ENCODE measurements around the gene MRPS21. TPM values are rescaled to one million over a fixed set of nuclear protein-coding genes. Genes with fewer than 3 reads are reported as not detected.

MRPS21 gene
- 42.9 and 51.6 TPM in 2 replicates for total RNA-seq

DNA sequence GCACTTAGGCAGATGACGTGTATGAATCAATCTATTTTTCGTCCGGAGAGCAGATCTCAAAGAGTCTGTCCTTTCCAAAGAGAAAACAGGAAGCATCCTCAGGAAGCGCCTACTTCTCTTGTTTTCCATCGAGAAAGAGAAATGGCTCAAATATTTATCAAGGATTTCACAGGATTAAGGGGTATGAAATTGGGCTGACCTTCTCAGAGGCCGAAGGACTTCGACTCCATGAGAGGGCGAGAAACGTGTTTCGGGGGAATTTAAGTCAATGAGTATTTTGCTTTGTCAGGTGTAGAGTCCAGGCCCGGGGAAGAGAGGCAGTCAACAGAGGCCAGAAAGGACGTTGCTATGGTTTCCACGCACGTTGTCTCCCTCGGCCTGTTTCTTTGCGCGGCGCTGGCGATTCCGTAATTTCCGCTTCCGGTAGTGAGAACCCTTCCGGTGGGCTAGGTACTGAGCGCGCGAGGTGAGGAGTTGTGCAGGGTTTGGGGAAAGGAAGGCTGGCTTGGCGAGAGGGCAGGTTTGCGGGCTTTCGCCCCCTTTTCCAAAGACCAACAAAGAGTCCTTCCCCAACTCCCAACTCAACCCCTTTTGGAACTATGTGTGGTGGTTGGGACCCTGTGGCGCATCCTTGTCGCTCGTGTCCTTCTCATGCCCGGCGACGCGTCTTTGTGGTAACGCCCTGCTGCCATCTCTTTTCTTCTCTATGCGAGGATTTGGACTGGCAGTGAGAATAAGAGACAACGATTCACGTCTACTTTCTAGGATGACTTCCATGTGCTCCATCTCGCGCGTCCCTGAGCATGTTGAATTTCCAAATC lies at the start of gene MRPS21:
TSS of gene MRPS21 (plus strand) at position 429 of the 821 bp plus-strand sequence. CDS start 506 bp downstream, outside the sequence.
- DNase-seq (ENCODE audit: low read depth in 2 of 2), result peak; percentile 96 to 98

DNA sequence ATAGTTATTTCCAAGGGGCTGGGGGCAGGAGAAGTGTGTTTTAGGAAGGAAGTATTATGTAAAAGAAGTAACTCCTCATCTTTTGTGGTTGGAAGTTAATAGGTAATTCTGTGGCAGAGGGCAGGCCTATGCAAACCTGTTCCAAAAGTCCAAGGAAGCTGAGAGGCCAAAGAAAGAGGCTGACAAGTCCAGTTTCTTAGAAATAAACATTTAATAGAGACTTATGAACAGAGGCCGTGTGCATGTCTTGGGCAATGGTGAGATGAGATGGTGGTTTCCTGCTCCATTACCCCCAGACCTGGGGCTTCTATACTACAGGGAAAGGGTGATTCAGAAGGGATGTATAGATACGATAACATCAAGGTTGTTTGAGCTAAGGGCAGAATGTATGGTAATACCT lies 43.7 kb upstream of the MRPS21 start:
- DNase-seq (ENCODE audit: low read depth in 2 of 2), result no peak

DNA sequence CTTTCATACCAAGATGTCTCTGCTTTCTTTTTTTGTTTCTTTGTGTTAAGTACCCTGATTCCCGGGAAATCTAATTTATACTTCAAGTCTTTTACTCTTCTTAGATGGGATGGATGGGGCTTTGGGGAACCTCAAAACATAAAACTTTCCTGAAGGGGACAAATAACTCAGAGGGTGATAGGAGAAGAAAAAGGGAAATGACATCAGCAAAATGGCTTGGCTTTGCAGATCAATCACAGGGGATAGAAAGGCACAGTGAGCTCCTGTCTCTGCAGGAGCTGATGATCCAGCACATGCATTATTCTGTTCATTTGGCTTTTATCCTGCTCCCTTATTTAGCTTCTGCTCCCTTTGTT lies 37.5 kb upstream of the MRPS21 start:
- DNase-seq (ENCODE audit: low read depth in 2 of 2), result no peak

DNA sequence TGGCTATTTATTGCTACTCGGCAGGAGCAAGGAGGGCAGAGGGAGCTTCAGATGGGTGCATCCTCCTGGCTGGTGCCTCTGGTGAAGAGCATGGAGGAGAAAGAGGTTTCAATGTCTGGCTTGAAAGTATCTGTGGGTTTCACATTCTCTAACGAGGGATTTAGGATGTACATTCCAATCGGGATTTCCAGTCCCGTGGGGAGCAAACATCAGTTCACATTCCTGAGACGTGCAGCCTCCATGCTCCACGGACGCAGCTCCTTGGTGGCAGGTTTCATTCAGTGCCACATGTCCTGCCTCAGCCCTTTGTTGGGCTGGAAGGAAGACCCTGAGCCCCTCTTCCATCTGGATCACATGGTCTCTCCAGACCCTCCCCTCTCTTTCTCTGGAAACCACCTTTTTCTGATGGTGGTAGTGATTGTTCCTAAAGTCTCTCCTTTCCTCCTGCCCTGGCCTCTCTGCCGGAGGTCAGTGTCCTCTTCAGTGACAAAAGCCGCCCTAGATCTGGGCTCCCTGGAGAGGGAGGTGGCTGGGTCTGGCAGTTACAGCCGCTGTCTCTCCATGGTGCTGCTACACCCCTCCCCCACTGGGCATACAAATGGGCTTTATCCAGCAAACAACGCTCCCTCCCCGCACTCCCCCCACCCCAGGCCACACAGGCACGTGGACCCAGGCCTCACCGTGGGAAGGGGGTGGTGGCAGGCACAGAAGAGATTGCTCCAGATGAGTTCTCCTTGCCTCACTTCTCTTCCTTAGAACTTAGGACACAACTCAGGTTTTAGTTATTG lies 36.9 kb upstream of the MRPS21 start:
- DNase-seq (ENCODE audit: low read depth in 2 of 2), result no peak

DNA sequence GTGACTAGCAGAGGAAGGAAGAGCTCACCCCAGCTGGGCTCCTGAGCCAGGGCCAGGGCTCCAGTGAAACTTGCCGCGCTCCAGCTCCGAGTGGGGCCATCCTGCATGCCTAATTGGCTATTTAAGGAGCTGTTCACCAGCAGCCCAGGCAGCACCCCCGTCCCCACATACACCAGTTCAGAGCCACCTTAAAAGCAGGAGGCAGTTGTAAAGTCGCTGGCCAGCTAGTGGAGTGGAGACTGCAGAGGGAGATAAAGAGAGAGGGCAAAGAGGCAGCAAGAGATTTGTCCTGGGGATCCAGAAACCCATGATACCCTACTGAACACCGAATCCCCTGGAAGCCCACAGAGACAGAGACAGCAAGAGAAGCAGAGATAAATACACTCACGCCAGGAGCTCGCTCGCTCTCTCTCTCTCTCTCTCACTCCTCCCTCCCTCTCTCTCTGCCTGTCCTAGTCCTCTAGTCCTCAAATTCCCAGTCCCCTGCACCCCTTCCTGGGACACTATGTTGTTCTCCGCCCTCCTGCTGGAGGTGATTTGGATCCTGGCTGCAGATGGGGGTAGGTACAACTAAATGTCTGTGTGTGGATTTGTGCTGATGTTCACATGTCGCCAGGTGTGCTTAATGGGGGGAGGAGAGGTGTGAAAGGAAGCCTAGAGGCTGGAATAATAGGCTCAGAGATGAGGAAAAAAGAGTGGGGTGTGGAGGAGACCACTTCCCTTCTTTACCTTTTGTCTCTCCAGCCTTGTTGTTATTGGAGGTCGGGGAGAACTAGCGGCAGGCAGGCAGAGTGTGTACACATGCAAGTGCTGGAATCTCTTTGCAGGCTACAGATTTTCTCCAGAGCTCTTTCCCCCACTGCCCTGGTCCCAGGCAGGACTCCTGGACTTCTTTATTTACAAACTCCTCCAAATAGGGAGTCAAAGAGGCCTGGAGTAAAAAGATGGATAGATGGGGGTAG lies 35.8 kb upstream of the MRPS21 start, which contains the start of gene CA14:
TSS of gene CA14 (plus strand) at position 151 of the 962 bp plus-strand sequence. CDS start at position 506, 355 bp downstream.
- no peak for DNase-seq (ENCODE audit: low read depth in 2 of 2)

DNA sequence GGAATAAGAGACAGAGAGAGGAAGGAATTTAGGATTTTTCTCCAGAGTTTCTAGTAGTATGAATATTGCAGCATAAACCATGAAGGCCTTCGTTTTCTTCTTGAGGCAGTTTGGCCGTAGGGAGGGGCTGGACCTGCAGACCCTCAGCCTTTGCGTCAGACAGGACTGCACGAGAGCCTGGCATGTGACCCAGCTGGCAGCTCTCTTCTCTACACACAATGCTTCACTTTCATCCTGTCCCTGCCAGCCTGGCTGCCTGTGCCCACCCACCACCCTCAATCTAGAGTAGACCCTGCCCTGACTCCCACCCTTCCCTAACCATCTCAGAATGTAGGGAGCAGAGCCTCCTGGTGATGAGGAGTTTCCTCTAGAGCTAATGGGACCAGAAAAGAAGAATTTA lies 34.4 kb upstream of the MRPS21 start:
- DNase-seq (ENCODE audit: low read depth in 2 of 2), result no peak

DNA sequence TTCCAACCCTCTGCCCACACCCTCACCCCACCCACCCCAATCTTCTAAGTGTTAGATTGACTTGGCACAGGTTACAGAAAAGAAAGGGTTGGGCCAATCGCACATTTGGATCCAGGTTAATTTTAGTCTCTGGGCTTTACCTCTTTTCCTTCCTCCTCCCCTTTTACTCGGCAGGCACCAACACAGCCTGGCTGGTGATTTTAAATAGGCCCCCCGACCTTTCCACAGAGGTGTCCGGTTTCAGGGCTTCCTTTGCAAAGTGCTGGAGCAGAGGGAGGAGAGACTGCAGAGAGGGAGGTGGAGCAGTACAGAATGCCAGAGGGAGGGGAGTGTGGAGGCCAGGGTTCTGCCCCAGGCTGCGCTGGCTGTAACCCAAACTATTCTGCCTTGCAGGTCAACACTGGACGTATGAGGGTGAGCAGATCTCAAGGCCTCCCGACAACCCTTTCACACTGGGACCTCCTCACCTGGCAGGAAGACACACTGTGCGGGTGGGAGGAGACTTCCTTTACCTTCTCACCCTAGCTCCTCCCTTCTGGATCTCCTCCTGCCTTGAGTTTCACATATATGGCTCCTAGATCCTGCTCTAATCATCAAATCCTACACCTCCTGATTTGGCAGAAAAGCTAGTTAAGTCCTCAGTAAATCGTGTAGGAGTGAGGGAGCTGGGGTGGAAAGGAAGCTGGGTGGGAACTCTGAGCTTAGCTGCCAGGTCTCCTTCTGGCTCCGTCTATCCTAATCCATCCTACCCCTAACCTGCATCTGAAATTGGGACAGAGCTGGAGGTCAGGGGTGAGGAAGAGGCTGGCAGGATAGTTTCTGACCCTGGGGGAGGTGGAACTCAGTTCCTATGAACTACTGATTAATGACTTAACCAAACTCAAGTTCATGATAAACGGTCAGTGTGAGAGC lies 33.6 kb upstream of the MRPS21 start:
- DNase-seq (ENCODE audit: low read depth in 2 of 2), result peak in 1 of 2 donors; percentile 41

DNA sequence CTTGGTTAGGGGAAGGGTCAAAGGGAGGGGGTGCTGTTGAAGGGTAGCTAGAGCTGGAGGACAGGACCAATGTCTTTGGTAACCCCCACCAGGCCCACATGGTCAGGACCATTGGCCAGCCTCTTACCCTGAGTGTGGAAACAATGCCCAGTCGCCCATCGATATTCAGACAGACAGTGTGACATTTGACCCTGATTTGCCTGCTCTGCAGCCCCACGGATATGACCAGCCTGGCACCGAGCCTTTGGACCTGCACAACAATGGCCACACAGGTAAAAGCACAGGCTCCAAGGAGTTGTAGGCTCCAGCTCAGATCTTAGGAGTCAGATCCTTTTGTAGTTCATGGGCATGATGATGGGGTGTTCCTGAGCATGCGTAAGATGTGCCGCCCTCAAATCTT lies 32.3 kb upstream of the MRPS21 start:
- DNase-seq (ENCODE audit: low read depth in 2 of 2), result no peak

DNA sequence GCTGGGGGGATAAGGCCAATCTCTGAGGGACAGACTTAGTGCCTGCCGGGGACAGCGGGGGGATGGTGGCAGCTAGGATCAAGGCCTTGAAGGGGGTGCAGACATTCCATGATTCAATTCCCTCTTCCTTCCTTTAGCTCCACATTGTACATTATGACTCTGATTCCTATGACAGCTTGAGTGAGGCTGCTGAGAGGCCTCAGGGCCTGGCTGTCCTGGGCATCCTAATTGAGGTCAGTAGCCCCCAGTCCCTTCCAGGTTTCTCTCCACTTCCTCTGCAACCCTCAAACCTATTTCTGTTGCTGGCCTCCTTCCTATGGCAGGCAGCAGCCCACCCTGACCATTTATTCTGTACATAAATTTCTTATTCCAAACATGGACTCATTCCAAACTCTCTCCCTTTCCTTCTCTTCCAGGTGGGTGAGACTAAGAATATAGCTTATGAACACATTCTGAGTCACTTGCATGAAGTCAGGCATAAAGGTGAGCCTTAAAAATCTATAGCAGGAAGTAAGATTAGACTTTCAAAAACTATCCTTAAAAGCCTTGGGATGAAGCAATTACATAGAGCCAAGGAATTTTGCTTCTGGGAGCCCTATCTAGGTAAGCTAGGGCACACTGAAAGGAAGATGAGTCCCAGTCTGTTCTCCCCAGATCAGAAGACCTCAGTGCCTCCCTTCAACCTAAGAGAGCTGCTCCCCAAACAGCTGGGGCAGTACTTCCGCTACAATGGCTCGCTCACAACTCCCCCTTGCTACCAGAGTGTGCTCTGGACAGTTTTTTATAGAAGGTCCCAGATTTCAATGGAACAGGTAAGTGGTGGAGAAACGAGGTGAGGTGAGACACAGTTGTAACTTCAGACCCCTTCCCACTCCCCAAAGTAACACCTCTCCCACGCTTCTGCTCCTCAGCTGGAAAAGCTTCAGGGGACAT lies 31.0 kb upstream of the MRPS21 start:
- no peak for DNase-seq (ENCODE audit: low read depth in 2 of 2)

DNA sequence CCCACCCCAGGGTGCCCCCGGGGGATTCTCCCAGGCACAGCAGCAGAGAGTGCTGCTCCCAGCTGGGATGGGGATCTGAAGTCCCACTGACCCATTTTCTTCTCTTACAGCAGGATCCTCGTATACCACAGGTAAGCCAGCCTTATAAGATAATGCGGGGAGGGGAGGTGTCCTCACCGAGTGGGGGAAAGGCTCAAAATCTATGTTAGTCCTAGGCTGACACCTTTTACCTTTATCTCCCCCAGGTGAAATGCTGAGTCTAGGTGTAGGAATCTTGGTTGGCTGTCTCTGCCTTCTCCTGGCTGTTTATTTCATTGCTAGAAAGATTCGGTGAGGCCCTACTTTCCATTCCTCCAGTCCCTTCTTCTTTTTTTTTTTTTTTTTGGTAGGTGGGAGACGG lies 30.1 kb upstream of the MRPS21 start:
- no peak for DNase-seq (ENCODE audit: low read depth in 2 of 2)

DNA sequence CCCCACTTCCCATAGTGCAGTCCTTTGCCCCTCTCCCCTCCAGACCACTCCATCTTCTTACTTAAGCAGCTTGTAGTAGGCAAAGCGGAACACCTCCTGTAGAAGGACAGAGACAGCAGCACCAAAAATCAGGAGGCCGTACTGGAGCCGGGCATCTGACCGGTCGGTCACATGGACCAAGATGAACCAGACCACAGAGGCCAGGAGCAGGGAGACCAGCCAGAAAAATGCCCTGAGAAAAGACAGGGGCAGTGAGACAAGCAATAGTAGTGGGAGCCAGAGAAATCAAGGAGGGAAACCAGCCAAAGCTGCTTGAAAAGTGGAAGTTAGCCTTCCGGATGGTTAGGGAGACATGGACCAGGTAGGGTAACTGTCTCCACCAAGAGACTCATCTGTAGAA lies 25.8 kb upstream of the MRPS21 start:
- DNase-seq (ENCODE audit: low read depth in 2 of 2), result peak in 1 of 2 donors; percentile 17

DNA sequence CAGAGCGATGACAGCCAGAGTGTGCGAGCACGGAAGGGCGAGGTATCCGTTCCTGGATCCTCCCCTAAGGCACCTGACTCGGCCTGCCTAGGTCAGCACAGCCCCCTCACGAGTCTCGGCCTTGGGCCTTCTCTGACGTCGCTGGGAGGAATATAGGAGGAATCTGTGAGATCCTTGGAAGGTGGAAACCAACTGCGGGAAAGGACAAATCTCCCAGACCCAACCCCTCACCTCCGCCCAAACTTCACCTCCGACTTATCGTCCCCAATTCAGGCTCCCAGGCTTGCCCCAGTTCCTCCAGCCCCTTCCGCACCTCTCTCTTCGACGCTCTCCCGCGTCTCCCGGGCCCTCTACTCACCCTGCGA lies 25.3 kb upstream of the MRPS21 start:
- peak; percentile 55 to 66 for DNase-seq (ENCODE audit: low read depth in 2 of 2)

DNA sequence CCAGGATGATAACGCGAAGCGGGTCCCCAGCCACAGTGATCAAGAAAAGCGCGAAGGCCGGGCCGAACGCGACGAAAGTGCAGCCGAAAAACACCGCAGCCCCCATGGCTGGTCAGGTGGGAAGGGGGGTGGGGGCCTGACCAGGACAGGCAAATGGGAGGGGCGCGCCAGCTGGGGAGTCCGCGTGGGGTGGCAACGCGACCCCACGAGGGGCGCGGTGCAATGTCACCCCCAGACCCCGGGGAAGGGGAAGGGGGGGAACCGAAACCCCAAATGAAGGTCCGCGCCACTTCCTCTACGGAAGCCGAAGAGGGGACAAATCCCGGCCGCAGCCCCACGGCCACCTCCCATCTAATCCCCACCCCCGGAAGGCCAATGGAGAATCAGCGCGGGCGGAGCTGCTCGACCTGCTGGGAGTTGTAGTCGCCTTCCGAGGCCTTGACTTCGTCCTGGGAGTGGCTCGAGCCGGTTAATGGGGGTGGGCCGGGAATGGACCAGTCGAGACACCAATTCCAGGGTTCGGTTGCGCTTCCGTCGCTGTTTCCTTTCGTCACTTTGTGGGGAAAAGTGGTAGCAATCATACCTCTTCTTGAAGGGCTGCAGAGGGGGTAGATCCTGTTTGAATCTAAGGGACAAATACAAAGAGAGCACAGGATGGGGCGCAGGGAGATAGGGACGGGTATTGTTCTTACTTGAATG lies 24.8 kb upstream of the MRPS21 start, which contains the start of gene APH1A:
TSS of gene APH1A (minus strand) at position 312 of the 699 bp plus-strand sequence. CDS start at position 106, 206 bp downstream.
- DNase-seq (ENCODE audit: low read depth in 2 of 2), result peak; percentile 98

DNA sequence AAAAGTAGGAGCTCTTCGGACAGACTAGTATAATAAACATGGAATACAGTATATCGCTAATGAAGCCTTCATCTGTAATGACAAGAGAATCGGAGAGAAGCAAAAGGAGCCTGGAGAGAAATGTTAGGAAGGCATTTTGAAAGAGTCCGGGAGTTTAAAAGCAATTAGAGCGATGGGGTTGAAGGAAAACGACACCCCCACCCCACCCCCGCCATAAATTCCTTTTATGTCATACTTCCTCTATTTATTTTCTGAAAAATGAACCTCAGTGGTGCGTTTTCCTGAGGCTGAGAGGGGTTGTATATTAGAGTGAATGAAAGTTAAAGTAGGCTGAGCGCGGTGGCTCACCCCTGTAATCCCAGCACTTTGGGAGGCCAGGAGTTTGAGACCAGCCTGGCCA lies 24.2 kb upstream of the MRPS21 start:
- peak in 1 of 2 donors; percentile 49 for DNase-seq (ENCODE audit: low read depth in 2 of 2)

DNA sequence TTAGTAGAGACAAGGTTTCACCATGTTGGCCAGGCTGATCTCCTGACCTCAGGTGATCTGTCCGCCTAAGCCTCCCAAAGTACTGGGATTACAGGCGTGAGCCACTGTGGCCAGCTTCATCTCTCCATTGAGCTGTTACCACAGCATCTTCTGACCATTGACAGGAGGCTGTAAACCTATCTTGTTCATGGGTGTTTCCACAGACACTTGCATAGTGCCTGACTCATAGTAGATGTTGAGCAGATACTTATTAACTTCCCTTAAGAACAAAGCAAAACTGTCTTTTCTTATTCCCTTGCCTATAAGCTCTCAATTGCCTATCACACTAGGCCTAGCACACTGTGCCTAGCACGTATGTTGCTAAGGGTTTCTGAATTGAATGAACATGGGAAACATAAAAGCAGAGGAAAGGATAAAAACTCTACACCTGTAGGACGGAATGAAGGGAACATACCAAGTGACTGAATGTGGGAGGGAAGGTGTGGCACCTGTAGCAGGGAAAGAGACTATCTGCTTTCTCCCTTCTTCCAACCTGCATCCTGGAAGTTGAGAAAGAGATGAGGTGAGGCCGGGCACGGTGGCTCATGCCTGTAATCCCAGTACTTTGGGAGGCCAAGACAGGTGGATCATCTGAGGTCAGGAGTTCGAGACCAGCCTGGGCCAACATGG lies 22.2 kb upstream of the MRPS21 start:
- no peak for DNase-seq (ENCODE audit: low read depth in 2 of 2)

DNA sequence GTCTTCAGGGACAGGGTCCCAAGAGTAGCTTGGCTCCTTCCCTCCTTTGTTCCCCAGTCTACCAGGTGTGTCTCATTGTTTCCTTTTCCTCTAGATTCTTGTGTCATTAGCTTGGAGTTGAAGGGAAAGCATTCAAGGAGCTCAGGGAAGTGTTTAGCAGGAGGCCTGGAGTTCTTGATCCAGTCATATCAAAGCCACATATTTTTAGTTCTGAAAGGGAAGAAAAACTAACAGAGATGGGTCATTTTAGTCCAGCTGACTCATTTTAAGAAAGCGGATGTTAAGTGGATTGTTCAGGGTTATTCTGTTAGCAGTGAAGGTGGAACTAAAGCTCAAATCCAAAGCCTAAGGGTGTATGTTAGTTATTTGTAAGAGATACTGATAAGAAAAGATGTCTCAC lies 20.4 kb upstream of the MRPS21 start:
- peak in 1 of 2 donors; percentile 51 for DNase-seq (ENCODE audit: low read depth in 2 of 2)

DNA sequence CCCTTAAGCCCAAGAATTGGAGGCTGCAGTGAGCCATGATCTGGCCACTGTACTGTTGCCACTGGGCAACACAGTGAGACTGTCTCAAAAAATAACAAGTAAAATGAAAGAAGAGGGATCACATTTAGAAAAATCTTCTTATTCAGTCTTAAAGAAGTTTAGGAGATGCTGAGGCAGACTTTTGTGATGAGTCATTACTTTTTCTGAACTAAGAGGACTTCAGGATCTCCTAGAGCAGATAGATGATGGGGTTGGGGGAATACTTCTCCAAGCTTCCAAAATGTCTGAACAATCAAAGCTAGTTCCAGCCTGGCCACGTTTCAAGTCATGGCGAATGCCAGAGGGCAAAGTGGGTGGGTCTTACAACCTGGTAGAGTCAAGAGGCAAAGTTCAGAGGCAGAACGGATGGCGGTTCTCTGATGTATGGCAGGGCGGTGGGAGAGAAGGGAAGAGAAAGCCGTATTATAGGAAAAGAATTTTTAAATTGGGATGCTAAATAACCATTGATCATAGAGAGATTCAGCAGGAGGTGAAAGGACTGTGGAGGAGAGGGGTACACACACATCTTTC lies 13.4 kb upstream of the MRPS21 start:
- DNase-seq (ENCODE audit: low read depth in 2 of 2), result no peak
